Naive B cell (primary cell): Measurements from ENCODE around the gene EPYC. TPM values are rescaled to one million over a fixed set of nuclear protein-coding genes. Genes with fewer than 3 reads are reported as not detected.

Experiments used
- ATAC-seq, 2 donors: fragments of 150-1000 bp; cut with Tn5 transposase; 2 replicates each; pipeline ENCODE4 v1.10.0; 2021; ENCODE audit warnings: low read depth in 2 of 2, mild to moderate bottlenecking in 2 of 2, moderate library complexity in 2 of 2
- DNase-seq: peaks from one replicate; pipeline ENCODE4 v3.0.0; 2022
- H3K27ac Mint-ChIP-seq, 6 donors: one replicate each; pipeline ENCODE4 v1.8.0; 2020 to 2022; ENCODE audit warnings: mild to moderate bottlenecking in 6 of 6, mixed read lengths in 6 of 6, moderate library complexity in 5 of 6, inconsistent platforms in 2 of 6
- H3K27me3 Mint-ChIP-seq, 3 donors: one replicate each; pipeline ENCODE4 v1.8.0; 2021 to 2022; ENCODE audit warnings: mixed read lengths in 3 of 3, mild to moderate bottlenecking in 1 of 3
- H3K36me3 Mint-ChIP-seq, 2 donors: one replicate each; pipeline ENCODE4 v1.8.0; 2020 to 2022; ENCODE audit warnings: mixed read lengths in 2 of 2, inconsistent platforms in 1 of 2, mild to moderate bottlenecking in 1 of 2
- H3K4me1 Mint-ChIP-seq, 3 donors: one replicate each; pipeline ENCODE4 v1.8.0; 2020 to 2022; ENCODE audit warnings: mixed read lengths in 3 of 3, inconsistent platforms in 1 of 3, mild to moderate bottlenecking in 1 of 3, moderate library complexity in 1 of 3
- H3K4me3 Mint-ChIP-seq, 8 donors: one replicate each; pipeline ENCODE4 v1.8.0; 2020 to 2022; ENCODE audit warnings: mild to moderate bottlenecking in 8 of 8, mixed read lengths in 8 of 8, moderate library complexity in 8 of 8, inconsistent platforms in 2 of 8
- H3K9me3 Mint-ChIP-seq, 7 donors: one replicate each; pipeline ENCODE4 v1.8.0; 2020 to 2022; ENCODE audit warnings: mixed read lengths in 7 of 7, mild to moderate bottlenecking in 5 of 7, inconsistent platforms in 2 of 7, moderate library complexity in 1 of 7
- polyA plus RNA-seq, 6 donors: library from polyadenylated mRNA; unstranded; fragments of 300-500 nt; fragmentation: Illumina TruSeq; gene quantifications; one replicate each; pipeline ENCODE4 v1.2.3, GENCODE V29; 2021; ENCODE audit warnings: low read depth in 6 of 6

The EPYC gene
- not detected for polyA plus RNA-seq

GRCh38 chr12:91004872-91005271 lies at the start of gene EPYC:
EPYC (minus strand) TSS chr12:91004972; CDS start chr12:91002565, 2,407 bp downstream.
- DNase-seq (no peak), ATAC-seq (no peak)
- no peaks in the 10 kb centered on the region for H3K36me3 Mint-ChIP-seq
- no peaks in the 10 kb centered on the region for H3K4me1 Mint-ChIP-seq
- H3K4me3 Mint-ChIP-seq, result no peak within 1 kb of the TSS
- no peaks in the 10 kb centered on the region for H3K9me3 Mint-ChIP-seq
- no peaks in the 10 kb centered on the region for H3K27me3 Mint-ChIP-seq
- H3K27ac Mint-ChIP-seq, result no peak within 1 kb of the TSS

DNA sequence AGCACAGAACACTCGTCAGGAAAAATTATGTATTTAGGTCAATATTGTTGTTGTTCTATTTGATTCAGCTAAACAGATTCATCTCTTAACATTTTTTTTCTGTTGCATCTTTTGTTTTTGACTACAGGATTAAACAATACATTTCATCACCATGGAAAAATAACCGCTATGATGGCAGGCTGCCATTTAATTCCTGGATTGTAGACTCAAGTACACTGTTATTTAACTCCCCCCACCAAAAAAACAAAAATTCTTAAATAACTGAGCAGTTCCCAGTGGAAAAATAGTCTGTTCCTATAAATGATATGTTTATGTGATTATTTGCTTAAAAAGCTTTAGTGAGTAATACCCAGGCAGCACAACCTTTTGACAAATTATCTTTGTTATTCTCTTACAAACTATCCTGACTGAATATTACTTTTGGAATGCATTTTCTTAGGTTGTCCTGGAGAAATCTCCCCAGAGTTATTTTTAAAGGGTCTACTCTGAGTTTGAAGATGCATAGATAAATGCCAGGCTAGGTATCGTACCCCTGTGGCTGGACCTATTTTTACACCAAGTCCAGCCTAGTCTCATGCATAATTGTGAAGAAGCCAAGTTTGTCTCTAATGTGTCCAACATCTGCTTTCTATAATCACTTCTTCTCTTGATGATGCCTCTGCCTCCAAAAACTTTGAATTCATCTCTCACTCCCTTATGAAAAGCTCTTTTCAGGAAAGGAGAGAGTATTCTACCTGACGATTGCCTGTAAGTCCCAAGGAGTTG lies 49.4 kb upstream of the EPYC start:
- ATAC-seq (no peak), DNase-seq (no peak)
- Mint-ChIP-seq H3K4me1 (no peaks in the 10 kb centered on the region), H3K9me3 (no peaks in the 10 kb centered on the region), H3K4me3 (no peak overlapping the region), H3K36me3 (no peaks in the 10 kb centered on the region), H3K27me3 (peaks cover 0 to 5% (median 0%) of the 10 kb centered on the region in 3 donors), H3K27ac (no peak overlapping the region)

DNA sequence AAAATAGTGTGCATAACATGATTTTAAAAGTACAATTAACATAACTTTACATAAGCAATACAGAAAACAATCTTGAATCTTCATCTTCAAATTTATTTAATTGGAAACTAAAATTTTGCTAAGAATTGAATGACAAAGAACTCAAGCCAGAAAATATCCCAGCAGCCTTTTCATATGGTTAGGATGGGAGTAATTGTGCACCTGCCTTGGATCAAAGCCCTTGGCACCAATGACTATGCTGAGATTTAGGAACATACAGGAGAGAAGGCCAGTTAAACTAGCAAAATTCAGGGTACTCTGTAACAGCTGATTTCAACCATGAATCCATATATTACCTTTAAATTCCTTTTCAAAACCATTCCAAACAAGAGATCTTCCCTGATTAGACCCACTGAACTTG lies 47.3 kb upstream of the EPYC start:
- Mint-ChIP-seq H3K4me3 (no peak overlapping the region), H3K27ac (no peak overlapping the region), H3K4me1 (no peaks in the 10 kb centered on the region), H3K36me3 (no peaks in the 10 kb centered on the region), H3K9me3 (no peaks in the 10 kb centered on the region), H3K27me3 (peaks cover 5 to 8% (median 7%) of the 10 kb centered on the region in 3 donors)
- no peak for DNase-seq
- no peak for ATAC-seq

DNA sequence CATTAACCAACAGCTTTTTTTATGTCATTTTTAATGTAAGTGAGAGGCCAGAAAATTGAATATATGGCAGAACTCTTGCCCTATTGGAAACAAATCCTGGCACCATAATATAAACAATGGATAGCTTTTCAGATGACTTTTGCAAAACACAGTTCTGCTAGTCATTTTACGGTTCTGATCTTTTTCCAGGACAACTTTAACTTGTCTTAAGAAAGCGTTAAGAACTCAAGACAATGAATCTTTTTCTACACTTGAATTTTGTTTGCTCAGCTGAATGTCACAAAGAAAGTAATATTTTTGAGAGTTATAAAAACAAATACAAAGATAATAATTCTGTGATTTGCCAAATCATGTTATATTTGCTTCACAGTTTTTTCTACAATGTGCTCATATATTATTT lies 39.8 kb upstream of the EPYC start:
- DNase-seq (no peak), ATAC-seq (no peak)
- H3K4me3 Mint-ChIP-seq, result no peak overlapping the region
- H3K36me3 Mint-ChIP-seq, result no peaks in the 10 kb centered on the region
- H3K27ac Mint-ChIP-seq, result no peak overlapping the region
- no peaks in the 10 kb centered on the region for H3K4me1 Mint-ChIP-seq
- H3K9me3 Mint-ChIP-seq, result no peaks in the 10 kb centered on the region
- H3K27me3 Mint-ChIP-seq, result peaks cover 0 to 8% (median 7%) of the 10 kb centered on the region in 3 donors

DNA sequence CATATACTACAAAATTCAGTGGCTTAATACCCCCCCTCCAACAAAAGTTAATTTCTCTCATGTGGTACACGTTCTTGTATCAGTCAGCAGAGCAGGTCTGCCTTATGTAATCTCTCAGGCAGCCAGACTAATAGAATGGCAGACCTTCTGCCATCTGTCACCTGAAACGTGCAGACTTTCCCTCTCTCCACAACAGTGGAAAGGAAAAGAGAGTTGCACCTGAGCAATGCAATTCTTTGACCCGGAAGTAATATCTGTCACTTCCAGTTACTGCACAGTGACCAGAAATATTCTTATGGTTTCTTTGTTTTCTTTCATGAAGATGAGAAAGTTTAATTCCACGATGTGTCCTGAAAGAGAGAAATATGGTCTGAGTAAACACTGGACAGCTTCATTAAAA lies 38.6 kb upstream of the EPYC start:
- H3K27ac Mint-ChIP-seq, result no peak overlapping the region
- H3K27me3 Mint-ChIP-seq, result peaks cover 0 to 6% (median 4%) of the 10 kb centered on the region in 3 donors
- no peaks in the 10 kb centered on the region for H3K4me1 Mint-ChIP-seq
- DNase-seq (no peak), ATAC-seq (no peak)
- H3K36me3 Mint-ChIP-seq, result no peaks in the 10 kb centered on the region
- H3K4me3 Mint-ChIP-seq, result no peak overlapping the region
- no peaks in the 10 kb centered on the region for H3K9me3 Mint-ChIP-seq

GRCh38 chr12:91040096-91040755 lies 35.5 kb upstream of the EPYC start:
- ATAC-seq (no peak), DNase-seq (no peak)

GRCh38 chr12:91037276-91037675 lies 32.5 kb upstream of the EPYC start:
- Mint-ChIP-seq H3K4me1 (no peaks in the 10 kb centered on the region), H3K9me3 (peaks cover 0 to 2% (median 0%) of the 10 kb centered on the region in 7 donors), H3K27me3 (no peaks in the 10 kb centered on the region), H3K27ac (no peak overlapping the region), H3K36me3 (no peaks in the 10 kb centered on the region), H3K4me3 (no peak overlapping the region)
- ATAC-seq (no peak), DNase-seq (no peak)

More at GRCh38 chr12:91040096-91040755, 35.5 kb upstream of the EPYC start:
- Mint-ChIP-seq H3K9me3 (no peaks in the 10 kb centered on the region), H3K4me3 (no peak overlapping the region), H3K4me1 (no peaks in the 10 kb centered on the region), H3K27ac (no peak overlapping the region), H3K27me3 (no peaks in the 10 kb centered on the region), H3K36me3 (no peaks in the 10 kb centered on the region)

- no peak for DNase-seq
- H3K4me1 Mint-ChIP-seq, result no peaks in the 10 kb centered on the region
- H3K9me3 Mint-ChIP-seq, result peaks cover 0 to 2% (median 0%) of the 10 kb centered on the region in 7 donors
- no peak overlapping the region for H3K27ac Mint-ChIP-seq
- H3K27me3 Mint-ChIP-seq, result no peaks in the 10 kb centered on the region
- no peak overlapping the region for H3K4me3 Mint-ChIP-seq
- ATAC-seq, result no peak
- no peaks in the 10 kb centered on the region for H3K36me3 Mint-ChIP-seq
Observed at GRCh38 chr12:91033251-91033650, 28.5 kb upstream of the EPYC start.

DNA sequence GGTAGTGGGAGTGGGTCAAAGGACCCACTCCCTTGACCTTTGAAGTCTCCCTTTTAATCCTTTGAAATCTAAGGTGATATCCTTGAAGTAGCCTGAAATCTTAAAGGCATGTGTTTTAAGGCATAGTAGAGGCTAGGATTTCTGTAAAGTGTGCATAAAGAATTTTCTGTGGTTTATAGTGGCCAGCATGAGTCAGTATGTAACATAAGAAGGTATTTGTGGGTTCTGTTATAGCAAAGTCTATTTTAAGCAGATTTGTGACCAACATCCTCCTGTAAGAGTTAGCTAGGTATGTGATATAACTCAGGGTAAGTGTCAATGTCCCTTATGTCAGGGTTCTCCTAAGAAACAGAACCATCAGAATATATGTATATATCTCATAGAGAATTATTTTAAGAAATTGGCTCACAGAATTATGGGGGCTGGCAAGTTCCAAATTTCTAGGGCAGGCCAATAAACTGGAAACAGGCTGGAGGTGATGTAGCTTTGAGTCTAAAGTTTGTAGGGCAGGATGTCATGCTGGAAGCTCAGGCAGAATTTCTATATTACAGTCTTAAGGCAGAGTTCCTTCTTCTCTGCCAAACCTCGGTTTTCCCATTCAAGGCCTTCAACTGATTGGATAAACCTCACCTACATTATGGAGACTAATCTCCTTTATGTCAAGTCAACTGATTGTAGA lies 18.7 kb upstream of the EPYC start:
- DNase-seq (no peak), ATAC-seq (no peak)
- Mint-ChIP-seq H3K4me1 (no peaks in the 10 kb centered on the region), H3K36me3 (no peaks in the 10 kb centered on the region), H3K27me3 (no peaks in the 10 kb centered on the region), H3K9me3 (no peaks in the 10 kb centered on the region), H3K4me3 (no peak overlapping the region), H3K27ac (no peak overlapping the region)

- no peaks in the 10 kb centered on the region for H3K9me3 Mint-ChIP-seq
- no peak overlapping the region for H3K4me3 Mint-ChIP-seq
- no peak for DNase-seq
- no peaks in the 10 kb centered on the region for H3K4me1 Mint-ChIP-seq
- no peaks in the 10 kb centered on the region for H3K27me3 Mint-ChIP-seq
- no peaks in the 10 kb centered on the region for H3K36me3 Mint-ChIP-seq
- no peak overlapping the region for H3K27ac Mint-ChIP-seq
- ATAC-seq, result no peak
Observed at GRCh38 chr12:91021076-91021475, 16.3 kb upstream of the EPYC start.

GRCh38 chr12:91019455-91019854 lies 14.7 kb upstream of the EPYC start:
- ATAC-seq (no peak), DNase-seq (no peak)
- peaks cover 0 to 10% (median 1%) of the 10 kb centered on the region in 7 donors for H3K9me3 Mint-ChIP-seq
- H3K27ac Mint-ChIP-seq, result no peak overlapping the region
- no peak overlapping the region for H3K4me3 Mint-ChIP-seq
- H3K27me3 Mint-ChIP-seq, result no peaks in the 10 kb centered on the region
- H3K4me1 Mint-ChIP-seq, result no peaks in the 10 kb centered on the region
- no peaks in the 10 kb centered on the region for H3K36me3 Mint-ChIP-seq

DNA sequence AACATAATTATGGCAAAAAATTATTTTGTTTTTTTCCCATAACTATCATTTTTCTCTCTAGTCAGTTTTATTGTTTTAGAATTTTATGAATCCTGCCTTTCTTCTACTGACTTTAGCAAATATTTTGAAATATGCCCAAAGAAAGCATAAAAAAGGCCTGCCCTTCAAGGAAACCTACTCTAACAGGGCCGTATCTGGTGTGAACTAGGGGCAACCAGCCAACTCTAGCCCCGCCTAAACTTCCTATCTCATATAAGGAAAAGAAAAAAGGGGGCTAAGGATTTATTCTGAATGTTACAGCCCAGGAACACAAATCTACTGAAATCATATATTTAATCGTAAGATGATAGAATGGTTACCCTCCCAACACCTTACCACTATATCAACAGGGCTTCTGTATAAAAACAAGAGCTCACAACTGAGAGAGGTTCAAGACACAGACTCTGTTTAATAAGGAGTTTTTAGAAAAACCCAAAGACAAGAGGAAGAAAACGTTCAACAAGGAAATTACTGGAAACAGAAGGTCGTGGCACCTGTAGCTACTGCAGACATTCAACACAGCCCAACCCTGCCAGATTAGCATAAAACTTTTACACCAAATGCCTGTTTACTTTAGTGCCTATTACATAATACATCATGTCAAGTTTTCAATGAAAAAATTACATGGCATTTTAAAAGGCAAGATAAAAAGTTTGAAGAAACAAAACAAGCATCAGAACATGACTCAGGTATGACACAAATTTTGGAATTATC lies 12.9 kb upstream of the EPYC start:
- Mint-ChIP-seq H3K4me3 (no peak overlapping the region), H3K4me1 (no peaks in the 10 kb centered on the region), H3K36me3 (no peaks in the 10 kb centered on the region), H3K27me3 (peaks cover 0 to 9% (median 8%) of the 10 kb centered on the region in 3 donors), H3K27ac (no peak overlapping the region), H3K9me3 (peaks cover 0 to 10% (median 2%) of the 10 kb centered on the region in 7 donors)
- ATAC-seq, result no peak
- DNase-seq, result no peak

- Mint-ChIP-seq H3K27ac (no peak overlapping the region), H3K9me3 (peaks cover 0 to 10% (median 2%) of the 10 kb centered on the region in 7 donors), H3K4me3 (no peak overlapping the region), H3K36me3 (no peaks in the 10 kb centered on the region), H3K27me3 (peaks cover 0 to 9% (median 8%) of the 10 kb centered on the region in 3 donors), H3K4me1 (no peaks in the 10 kb centered on the region)
- ATAC-seq (no peak), DNase-seq (no peak)
Observed at GRCh38 chr12:91017043-91017442, 12.3 kb upstream of the EPYC start.
